Peyer's patch (tissue), 4 donors: Measurements from ENCODE around the gene TCF7L1. TPM values are rescaled to one million over a fixed set of nuclear protein-coding genes. Genes with fewer than 3 reads are reported as not detected.
"Not testable (repeated sequence)": the region's sequence is repeated elsewhere in the genome, so short reads cannot be mapped to it uniquely, and the experiment has no call there.

Source experiments
- DNase-seq, 3 donors: peaks; one replicate each; pipeline ENCODE4 v3.0.0-alpha.2; 2017 to 2019
- H3K27ac ChIP-seq, 4 donors: fragments of 200-600 bp; sonication (generic); one replicate each; pipeline ENCODE4 v1.5.1; 2016 to 2019
- H3K27me3 ChIP-seq, 2 donors: fragments of 200-600 bp; sonication (generic); one replicate each; pipeline ENCODE4 v1.5.1; 2019
- H3K36me3 ChIP-seq, 3 donors: fragments of 200-600 bp; sonication (generic); one replicate each; pipeline ENCODE4 v1.5.1; 2016 to 2019
- H3K4me1 ChIP-seq, 4 donors: fragments of 200-600 bp; sonication (generic); one replicate each; pipeline ENCODE4 v1.5.1; 2016 to 2019
- H3K4me3 ChIP-seq, 4 donors: fragments of 200-600 bp; sonication (generic); 1 replicate in 3 of 4; 2 replicates in 1 of 4; pipeline ENCODE4 v1.5.1; 2016 to 2019; ENCODE audit warnings: mild to moderate bottlenecking in 1 of 4
- H3K9me3 ChIP-seq, 4 donors: fragments of 200-600 bp; sonication (generic); one replicate each; pipeline ENCODE4 v1.5.1; 2016 to 2019; ENCODE audit warnings: mild to moderate bottlenecking in 1 of 4
- CTCF ChIP-seq, 6 experiments: fragments of 450-650 bp in 4 of 6; fragments of 200-600 bp in 2 of 6; sonication (generic) in 1 of 6; IDR thresholded peaks; one replicate each; pipeline ENCODE4 v1.5.1; 2017 to 2019; ENCODE audit warnings: antibody characterized with exemption in 6 of 6, mild to moderate bottlenecking in 3 of 6, moderate library complexity in 1 of 6
- POLR2A ChIP-seq, 2 donors: fragments of 450-650 bp; IDR thresholded peaks; one replicate each; pipeline ENCODE4 v1.5.1; 2017; ENCODE audit warnings: antibody characterized with exemption in 2 of 2, mild to moderate bottlenecking in 2 of 2, moderate library complexity in 2 of 2
- total RNA-seq, 4 donors: library from RNA; depleted of rRNA; stranded (reverse); fragments of >200 nt; gene quantifications; one replicate each; pipeline ENCODE4 v1.1.0, GENCODE V29; 2016

Gene TCF7L1
- total RNA-seq, 4 donors from 2014 or later = 0.35 to 5.8 (median 1.7) TPM

- Histone ChIP-seq H3K4me3 (no peak overlapping the region), H3K4me1 (peaks cover 0 to 25% (median 0%) of the 10 kb centered on the region in 4 donors), H3K27me3 (no peaks in the 10 kb centered on the region), H3K27ac (no peak overlapping the region), H3K9me3 (no peaks in the 10 kb centered on the region), H3K36me3 (peaks cover 0 to 91% (median 3%) of the 10 kb centered on the region in 3 donors)
- DNase-seq = no peak
- TF ChIP-seq CTCF (IDR thresholded peaks at IDR 0.05) = no peak
- no peak for TF ChIP-seq POLR2A (IDR thresholded peaks at IDR 0.05)
Observed at GRCh38 chr2:85318222-85319074, 185.3 kb downstream of the TCF7L1 start.

- Histone ChIP-seq H3K4me1 (peaks cover 0 to 39% (median 5%) of the 10 kb centered on the region in 4 donors), H3K9me3 (no peaks in the 10 kb centered on the region), H3K4me3 (no peak overlapping the region), H3K36me3 (peaks cover 0 to 93% (median 3%) of the 10 kb centered on the region in 3 donors), H3K27ac (no peak overlapping the region), H3K27me3 (no peaks in the 10 kb centered on the region)
- DNase-seq = no peak
- no peak for TF ChIP-seq CTCF (IDR thresholded peaks at IDR 0.05)
- no peak for TF ChIP-seq POLR2A (IDR thresholded peaks at IDR 0.05)
Observed at GRCh38 chr2:85319796-85320195, 186.6 kb downstream of the TCF7L1 start.

GRCh38 chr2:85323351-85323987 lies 190.3 kb downstream of the TCF7L1 start:
- Histone ChIP-seq H3K27me3 (no peaks in the 10 kb centered on the region), H3K4me1 (peaks cover 0 to 55% (median 13%) of the 10 kb centered on the region in 4 donors), H3K9me3 (no peaks in the 10 kb centered on the region), H3K36me3 (peaks cover 0 to 63% (median 3%) of the 10 kb centered on the region in 3 donors), H3K27ac (peak overlapping the region in 2 of 4 donors; percentile 51 to 96), H3K4me3 (peak overlapping the region in 1 of 4 donors; percentile 12)
- TF ChIP-seq CTCF (IDR thresholded peaks at IDR 0.05) (no peak), POLR2A (IDR thresholded peaks at IDR 0.05) (no peak)
- no peak for DNase-seq

GRCh38 chr2:85323988-85324367 lies 190.8 kb downstream of the TCF7L1 start:
- H3K36me3 ChIP-seq = peaks cover 0 to 58% (median 3%) of the 10 kb centered on the region in 3 donors
- DNase-seq = peak in 1 of 3 donors; percentile 42
- peak overlapping the region in 2 of 4 donors; percentile 51 to 96 for H3K27ac ChIP-seq
- H3K27me3 ChIP-seq, H3K9me3 ChIP-seq: not testable (repeated sequence)
- H3K4me1 ChIP-seq = peaks cover 0 to 55% (median 13%) of the 10 kb centered on the region in 4 donors
- H3K4me3 ChIP-seq = peak overlapping the region in 1 of 4 donors; percentile 12

- peak in 2 of 3 donors; percentile 73 to 82 for DNase-seq
- TF ChIP-seq POLR2A (IDR thresholded peaks at IDR 0.05) (peak; percentile 52 to 66), CTCF (IDR thresholded peaks at IDR 0.05) (peak in 1 of 6 experiments; percentile 2)
- peaks cover 0 to 48% (median 13%) of the 10 kb centered on the region in 4 donors for H3K4me1 ChIP-seq
- peaks cover 0 to 49% (median 3%) of the 10 kb centered on the region in 3 donors for H3K36me3 ChIP-seq
- peak overlapping the region; percentile 75 to 87 (median 83) for H3K4me3 ChIP-seq
- H3K27ac ChIP-seq = peak overlapping the region; percentile 26 to 99 (median 94)
- no peaks in the 10 kb centered on the region for H3K9me3 ChIP-seq
- no peaks in the 10 kb centered on the region for H3K27me3 ChIP-seq
Observed at GRCh38 chr2:85324639-85325465, 191.7 kb downstream of the TCF7L1 start.
